Stimulated activated naive CD4-positive, alpha-beta T cell (primary cell): ENCODE measurements around the gene NCAN.
"Not testable (repeated sequence)": the region's sequence is repeated elsewhere in the genome, so short reads cannot be mapped to it uniquely, and the experiment has no call there.

Source experiments
- DNase-seq, 6 experiments: peaks; one replicate each; lab custom pipeline; 2025; lab: John Stamatoyannopoulos, UW

The NCAN gene

GRCh38 chr19:19211499-19212420, at the start of gene NCAN:
Gene NCAN (plus strand): TSS chr19:19211958. CDS start chr19:19216954, 4,996 bp downstream.
- DNase-seq: no peak

GRCh38 chr19:19162495-19162894, 49.3 kb upstream of the NCAN start:
- no peak for DNase-seq

GRCh38 chr19:19165396-19165795, 46.4 kb upstream of the NCAN start:
- DNase-seq: no peak

GRCh38 chr19:19167612-19168011, 44.1 kb upstream of the NCAN start:
- DNase-seq: no peak

- no peak for DNase-seq
These were observed 42.3 kb upstream of the NCAN start for GRCh38 chr19:19169236-19170052.

DNA sequence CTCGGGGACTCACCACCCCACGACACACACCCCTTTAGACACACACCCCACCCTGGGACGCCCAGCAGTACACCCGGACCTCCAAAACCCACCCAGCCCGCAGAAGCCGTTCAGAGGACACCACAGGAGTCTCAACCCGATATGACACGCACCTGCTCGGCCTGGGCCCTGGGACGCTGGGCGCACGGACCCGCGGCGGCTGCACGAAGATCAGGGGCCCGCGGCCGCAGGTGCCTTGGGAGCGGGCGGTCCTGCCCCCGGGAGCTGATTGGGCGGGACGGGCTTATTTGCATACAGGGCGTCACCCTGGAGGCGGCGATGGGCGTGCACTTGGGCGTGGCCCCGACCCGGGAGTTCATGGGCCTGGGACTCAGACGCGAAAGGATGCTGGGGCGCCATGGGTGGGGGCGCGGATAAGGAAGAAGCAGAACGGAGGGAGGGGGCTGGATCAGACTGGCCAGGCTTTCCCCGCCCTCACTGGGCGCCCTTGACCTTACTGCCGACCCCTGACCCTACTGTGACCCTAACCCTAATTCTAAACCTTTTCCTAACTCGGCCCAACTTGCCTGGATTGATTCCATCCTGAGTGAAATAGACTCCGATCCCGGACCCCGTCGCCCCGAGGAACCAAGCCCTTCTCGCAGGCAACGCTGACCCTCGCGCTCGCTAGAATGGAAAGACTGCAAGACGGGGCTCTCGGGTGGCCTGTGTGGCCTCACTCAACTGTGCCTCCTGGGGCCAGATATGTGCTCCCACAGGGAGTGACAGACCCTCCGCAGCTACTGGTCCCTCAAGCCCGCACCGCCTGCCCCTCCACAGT, 41.5 kb upstream of the NCAN start, which contains the start of gene MEF2B:
MEF2B (minus strand) TSS at position 211 of the 820 bp plus-strand sequence. CDS start 19,528 bp downstream, outside the sequence.
- DNase-seq: peak; percentile 63 to 77 (median 72)

- no peak for DNase-seq
These were observed 40.7 kb upstream of the NCAN start for GRCh38 chr19:19170873-19171672.

- DNase-seq: no peak
These were observed 39.8 kb upstream of the NCAN start for GRCh38 chr19:19171821-19172532.

- DNase-seq: not testable (repeated sequence)
These were observed 38.5 kb upstream of the NCAN start for GRCh38 chr19:19173243-19173642.

DNA sequence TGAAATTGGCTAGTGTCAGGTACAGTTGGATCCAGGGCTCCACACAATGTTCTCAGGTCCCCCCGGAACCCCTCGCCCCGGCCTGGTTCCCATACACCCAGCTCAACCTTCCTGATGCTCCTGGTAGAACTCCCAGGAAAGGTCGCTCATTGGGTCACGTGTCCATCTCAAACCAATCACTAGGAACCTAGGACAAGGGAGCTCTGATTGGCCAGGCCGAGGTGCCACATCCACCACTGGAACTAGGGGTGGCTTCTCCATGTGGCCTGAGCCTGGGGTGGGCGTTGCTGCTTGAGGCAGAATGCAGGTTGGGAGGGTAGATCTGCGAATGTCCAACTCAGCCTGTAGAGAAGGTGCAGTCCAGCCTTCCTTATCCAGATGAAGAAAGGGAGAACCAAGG, 34.8 kb upstream of the NCAN start:
- DNase-seq: no peak

DNA sequence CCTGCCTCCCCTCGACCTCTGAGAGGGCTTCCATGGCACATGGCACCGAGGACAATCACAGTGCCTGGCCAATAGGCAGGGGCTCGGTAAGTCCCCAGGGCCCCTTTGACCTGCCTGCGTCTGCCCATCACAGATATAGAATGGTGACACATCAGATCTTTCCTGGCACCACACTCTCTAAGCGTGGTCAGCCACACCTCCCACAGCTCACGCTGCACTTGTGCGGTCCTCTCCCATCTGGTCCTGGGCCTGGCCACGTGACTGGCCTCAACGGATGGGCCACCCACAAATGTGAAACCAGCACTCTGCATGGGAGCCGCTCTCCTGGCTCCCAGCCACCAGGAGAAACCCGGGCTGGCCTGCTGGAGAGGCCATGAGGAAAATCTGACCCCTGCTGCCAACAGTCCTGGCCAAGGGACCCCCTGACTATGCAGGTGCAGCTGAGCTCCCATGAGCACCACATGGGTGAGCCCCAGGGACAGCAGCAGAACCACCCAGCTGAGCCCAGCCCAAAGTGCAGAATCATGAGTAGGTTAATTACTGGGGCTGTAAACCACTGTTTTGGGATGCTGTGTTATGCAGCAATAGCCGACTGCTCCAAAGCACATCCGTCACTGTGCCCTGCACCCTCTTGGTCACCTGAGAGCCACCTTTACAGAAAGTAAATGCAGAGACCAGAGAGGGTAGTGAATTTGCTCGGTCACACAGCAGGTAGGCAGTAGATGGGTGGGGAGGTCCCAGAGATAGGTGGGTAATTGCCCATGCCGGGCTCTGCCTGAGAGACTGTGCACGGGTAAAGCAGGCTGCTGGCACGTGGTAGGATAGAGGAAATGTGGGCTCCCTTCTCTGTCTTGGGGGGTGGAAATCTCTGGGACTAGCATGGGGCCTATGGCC, 32.0 kb upstream of the NCAN start:
- DNase-seq: no peak

- no peak for DNase-seq
These were observed 30.2 kb upstream of the NCAN start for GRCh38 chr19:19181488-19181998.

- peak; percentile 13 to 67 (median 48) for DNase-seq
These were observed 25.7 kb upstream of the NCAN start for GRCh38 chr19:19185853-19186740.

DNA sequence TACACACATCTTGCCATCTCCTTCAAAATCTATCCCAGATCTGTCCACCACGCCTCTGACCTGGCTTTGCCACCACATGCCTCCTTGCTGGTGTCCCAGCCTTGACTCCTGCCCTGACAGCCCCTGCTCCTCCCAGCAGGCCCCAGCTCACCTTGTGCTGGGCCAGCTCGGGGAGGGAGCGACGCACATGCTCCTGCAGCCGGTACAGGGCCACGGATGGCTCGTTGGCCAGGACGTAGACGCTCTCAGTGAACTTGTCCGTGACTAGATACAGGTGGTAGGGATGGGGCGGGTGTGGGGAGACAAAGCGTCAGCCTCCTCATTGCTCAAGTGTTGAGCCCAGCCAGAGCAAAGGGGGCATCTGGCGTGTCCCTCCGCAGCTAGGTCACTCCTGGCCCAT, 25.0 kb upstream of the NCAN start:
- DNase-seq: no peak

GRCh38 chr19:19191768-19192077, 20.0 kb upstream of the NCAN start:
- DNase-seq: no peak

- DNase-seq: peak; percentile 89 to 99 (median 98)
These were observed 19.5 kb upstream of the NCAN start, which contains the start of the genes BORCS8 and RFXANK for GRCh38 chr19:19192078-19192882. Gene BORCS8 (minus strand): TSS chr19:19192152. CDS start chr19:19192117, 35 bp downstream. Gene RFXANK (plus strand): TSS chr19:19192258. CDS start chr19:19193947, 1,689 bp downstream.

GRCh38 chr19:19192910-19193423, 18.8 kb upstream of the NCAN start:
- DNase-seq: peak in 1 of 6 experiments; percentile 58
